ENCODE results near the gene NTN1.

DNA sequence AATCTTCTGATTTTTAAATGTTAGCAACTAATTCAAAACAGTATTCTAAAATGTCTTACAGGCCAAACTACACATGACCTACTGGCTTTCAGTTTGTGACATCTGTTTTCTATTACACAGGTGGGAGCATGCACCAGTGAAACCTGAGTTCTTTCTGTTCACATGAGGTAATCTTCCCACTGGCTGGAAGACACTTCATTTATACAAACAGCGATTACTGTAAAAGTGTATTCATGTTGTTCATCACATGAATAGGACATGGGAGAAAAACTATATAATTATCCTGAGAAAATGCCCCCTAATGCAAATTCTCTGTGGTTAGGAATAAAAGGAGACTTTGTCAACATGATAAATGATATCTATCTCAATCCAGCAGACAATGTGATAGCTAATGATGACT is 44.7 kb upstream of the NTN1 start:
- TF ChIP-seq, protein P1, sequence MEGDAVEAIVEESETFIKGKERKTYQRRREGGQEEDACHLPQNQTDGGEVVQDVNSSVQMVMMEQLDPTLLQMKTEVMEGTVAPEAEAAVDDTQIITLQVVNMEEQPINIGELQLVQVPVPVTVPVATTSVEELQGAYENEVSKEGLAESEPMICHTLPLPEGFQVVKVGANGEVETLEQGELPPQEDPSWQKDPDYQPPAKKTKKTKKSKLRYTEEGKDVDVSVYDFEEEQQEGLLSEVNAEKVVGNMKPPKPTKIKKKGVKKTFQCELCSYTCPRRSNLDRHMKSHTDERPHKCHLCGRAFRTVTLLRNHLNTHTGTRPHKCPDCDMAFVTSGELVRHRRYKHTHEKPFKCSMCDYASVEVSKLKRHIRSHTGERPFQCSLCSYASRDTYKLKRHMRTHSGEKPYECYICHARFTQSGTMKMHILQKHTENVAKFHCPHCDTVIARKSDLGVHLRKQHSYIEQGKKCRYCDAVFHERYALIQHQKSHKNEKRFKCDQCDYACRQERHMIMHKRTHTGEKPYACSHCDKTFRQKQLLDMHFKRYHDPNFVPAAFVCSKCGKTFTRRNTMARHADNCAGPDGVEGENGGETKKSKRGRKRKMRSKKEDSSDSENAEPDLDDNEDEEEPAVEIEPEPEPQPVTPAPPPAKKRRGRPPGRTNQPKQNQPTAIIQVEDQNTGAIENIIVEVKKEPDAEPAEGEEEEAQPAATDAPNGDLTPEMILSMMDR (IDR thresholded peaks at IDR 0.05) = no peak
- TF ChIP-seq POLR2A (IDR thresholded peaks at IDR 0.05) = no peak

Measured in gastroesophageal sphincter (tissue), 3 donors.